Hematopoietic multipotent progenitor cell treated with erythropoietin and hydrocortisone succinate and interleukin-3 and kit ligand, for 4 days (in vitro differentiated cells): ENCODE measurements around the gene GRM7.

Source experiments
- DNase-seq: peaks from one replicate; pipeline ENCODE4 v3.0.0-alpha.2; 2015

The GRM7 gene

GRCh38 chr3:7740458-7740857 lies 879.5 kb downstream of the GRM7 start:
- no peak for DNase-seq

- DNase-seq: no peak
Measured at GRCh38 chr3:7744850-7745249, 883.9 kb downstream of the GRM7 start.

GRCh38 chr3:7745711-7746110 lies 884.8 kb downstream of the GRM7 start:
- DNase-seq: no peak

- DNase-seq: no peak
Measured at GRCh38 chr3:7749931-7750695, 889.2 kb downstream of the GRM7 start.

- no peak for DNase-seq
Measured at GRCh38 chr3:7752005-7752404, 891.1 kb downstream of the GRM7 start.

GRCh38 chr3:7754653-7755441 lies 893.9 kb downstream of the GRM7 start:
- no peak for DNase-seq

- DNase-seq: no peak
Measured at GRCh38 chr3:7759630-7760029, 898.7 kb downstream of the GRM7 start.

GRCh38 chr3:7760718-7761117 lies 899.8 kb downstream of the GRM7 start:
- DNase-seq: no peak

- no peak for DNase-seq
Measured at GRCh38 chr3:7764115-7764514, 903.2 kb downstream of the GRM7 start.

GRCh38 chr3:7766530-7766929 lies 905.6 kb downstream of the GRM7 start:
- DNase-seq: peak; percentile 4

- DNase-seq: no peak
Measured at GRCh38 chr3:7779331-7779730, 918.4 kb downstream of the GRM7 start.

GRCh38 chr3:7781395-7781794 lies 920.5 kb downstream of the GRM7 start:
- DNase-seq: no peak

GRCh38 chr3:7787871-7788828 lies 927.2 kb downstream of the GRM7 start:
- DNase-seq: no peak

- no peak for DNase-seq
Measured at GRCh38 chr3:7788881-7789280, 928.0 kb downstream of the GRM7 start.

- no peak for DNase-seq
Measured at GRCh38 chr3:7789324-7789723, 928.4 kb downstream of the GRM7 start.

- DNase-seq: peak; percentile 31
Measured at GRCh38 chr3:7790141-7790540, 929.2 kb downstream of the GRM7 start.
